ENCODE measurements around the gene WIPF1.

The WIPF1 gene

GRCh38 chr2:174535757-174536703 lies 61.6 kb downstream of the WIPF1 start:
- DNase-seq (ENCODE audit: low read depth) = no peak

- no peak for DNase-seq (ENCODE audit: low read depth)
Observed at GRCh38 chr2:174535083-174535482, 62.5 kb downstream of the WIPF1 start.

- no peak for DNase-seq (ENCODE audit: low read depth)
Observed at GRCh38 chr2:174529916-174530315, 67.7 kb downstream of the WIPF1 start.

GRCh38 chr2:174527959-174528358 lies 69.6 kb downstream of the WIPF1 start:
- DNase-seq (ENCODE audit: low read depth) = no peak

GRCh38 chr2:174527101-174527721 lies 70.4 kb downstream of the WIPF1 start:
- no peak for DNase-seq (ENCODE audit: low read depth)

- no peak for DNase-seq (ENCODE audit: low read depth)
Observed at GRCh38 chr2:174524527-174524926, 73.1 kb downstream of the WIPF1 start.

- DNase-seq (ENCODE audit: low read depth) = no peak
Observed at GRCh38 chr2:174522553-174522952, 75.1 kb downstream of the WIPF1 start.

GRCh38 chr2:174518395-174518794 lies 79.2 kb downstream of the WIPF1 start:
- DNase-seq (ENCODE audit: low read depth) = no peak

- DNase-seq (ENCODE audit: low read depth) = no peak
Observed at GRCh38 chr2:174516501-174517378, 80.9 kb downstream of the WIPF1 start.

- DNase-seq (ENCODE audit: low read depth) = no peak
Observed at GRCh38 chr2:174512345-174512744, 85.3 kb downstream of the WIPF1 start.

GRCh38 chr2:174511580-174512260 lies 85.9 kb downstream of the WIPF1 start:
- no peak for DNase-seq (ENCODE audit: low read depth)

GRCh38 chr2:174510583-174511189 lies 86.9 kb downstream of the WIPF1 start:
- no peak for DNase-seq (ENCODE audit: low read depth)
